Neuron (in vitro differentiated cells): ENCODE measurements around the gene LRRC34.

ENCODE experiments used
- H2AFZ ChIP-seq: one replicate; pipeline ENCODE4 v1.6.1; 2013; ENCODE audit warnings: low read depth, mild to moderate bottlenecking, inconsistent platforms, low read length, moderate library complexity
- H3K27me3 ChIP-seq: one replicate; pipeline ENCODE4 v1.6.1; 2013; ENCODE audit warnings: low read length; ENCODE audit not compliant: insufficient read depth
- H3K36me3 ChIP-seq: one replicate; pipeline ENCODE4 v1.6.1; 2013; ENCODE audit warnings: low read length; ENCODE audit not compliant: insufficient read depth
- H3K4me1 ChIP-seq: one replicate; pipeline ENCODE4 v1.6.1; 2013; ENCODE audit warnings: low read length; ENCODE audit not compliant: insufficient read depth
- H3K4me3 ChIP-seq: 2 replicates; pipeline ENCODE4 v1.5.1; 2013; ENCODE audit warnings: mild to moderate bottlenecking, low read length, moderate library complexity
- H3K9me3 ChIP-seq: one replicate; pipeline ENCODE4 v1.6.1; 2013; ENCODE audit warnings: low read length

LRRC34 gene

GRCh38 chr3:169772305-169772896 is 40.3 kb downstream of the LRRC34 start:
- Histone ChIP-seq H3K9me3 (no peaks in the 10 kb centered on the region), H3K27me3 (no peaks in the 10 kb centered on the region)

GRCh38 chr3:169771497-169772304 is 41.0 kb downstream of the LRRC34 start:
- peaks cover 16% of the 10 kb centered on the region for H3K4me1 ChIP-seq
- H3K36me3 ChIP-seq: peaks cover 12% of the 10 kb centered on the region
- peak overlapping the region; percentile 72 for H3K4me3 ChIP-seq
- H3K9me3 ChIP-seq: no peaks in the 10 kb centered on the region
- peak overlapping the region; percentile 99 for H2AFZ ChIP-seq
- H3K27me3 ChIP-seq: no peaks in the 10 kb centered on the region

More at GRCh38 chr3:169772305-169772896, 40.3 kb downstream of the LRRC34 start:
- Histone ChIP-seq H2AFZ (peak overlapping the region; percentile 99), H3K36me3 (peaks cover 13% of the 10 kb centered on the region), H3K4me3 (peak overlapping the region; percentile 72), H3K4me1 (peaks cover 16% of the 10 kb centered on the region)

- Histone ChIP-seq H3K9me3 (no peaks in the 10 kb centered on the region), H2AFZ (peak within 1 kb of the TSS; percentile 58), H3K4me1 (peaks cover 11% of the 10 kb centered on the region), H3K4me3 (peak within 1 kb of the TSS; percentile 40), H3K36me3 (no peaks in the 10 kb centered on the region), H3K27me3 (no peaks in the 10 kb centered on the region)
Observed at GRCh38 chr3:169769287-169770181, 43.2 kb downstream of the LRRC34 start, which contains the start of gene ACTRT3. Gene ACTRT3, minus strand, starts transcription at chr3:169769561. Its CDS starts 41 bp downstream, at chr3:169769520.

- Histone ChIP-seq H3K4me1 (no peaks in the 10 kb centered on the region), H3K36me3 (no peaks in the 10 kb centered on the region), H3K4me3 (peak within 1 kb of the TSS; percentile 41), H2AFZ (no peak within 1 kb of the TSS), H3K9me3 (peaks cover 6% of the 10 kb centered on the region), H3K27me3 (no peaks in the 10 kb centered on the region)
Observed at GRCh38 chr3:169764882-169765612, 47.7 kb downstream of the LRRC34 start, which contains the start of gene TERC. Gene TERC, minus strand, starts transcription at chr3:169765060.

GRCh38 chr3:169764312-169764881 is 48.3 kb downstream of the LRRC34 start:
- peaks cover 6% of the 10 kb centered on the region for H3K9me3 ChIP-seq
- no peak overlapping the region for H2AFZ ChIP-seq
- H3K4me3 ChIP-seq: peak overlapping the region; percentile 41

GRCh38 chr3:169760479-169760878 is 52.2 kb downstream of the LRRC34 start:
- Histone ChIP-seq H3K4me3 (no peak overlapping the region), H2AFZ (no peak overlapping the region), H3K4me1 (no peaks in the 10 kb centered on the region), H3K36me3 (no peaks in the 10 kb centered on the region), H3K27me3 (no peaks in the 10 kb centered on the region), H3K9me3 (peaks cover 6% of the 10 kb centered on the region)

More at GRCh38 chr3:169764312-169764881, 48.3 kb downstream of the LRRC34 start:
- H3K36me3 ChIP-seq: no peaks in the 10 kb centered on the region
- H3K4me1 ChIP-seq: no peaks in the 10 kb centered on the region
- H3K27me3 ChIP-seq: no peaks in the 10 kb centered on the region

- Histone ChIP-seq H3K27me3 (no peaks in the 10 kb centered on the region), H2AFZ (no peak overlapping the region), H3K9me3 (peaks cover 4% of the 10 kb centered on the region), H3K4me3 (no peak overlapping the region), H3K4me1 (no peaks in the 10 kb centered on the region), H3K36me3 (no peaks in the 10 kb centered on the region)
Observed at GRCh38 chr3:169759256-169759655, 53.4 kb downstream of the LRRC34 start.

- Histone ChIP-seq H3K4me3 (no peak overlapping the region), H3K9me3 (peaks cover 2% of the 10 kb centered on the region), H3K36me3 (no peaks in the 10 kb centered on the region), H3K4me1 (no peaks in the 10 kb centered on the region), H2AFZ (no peak overlapping the region), H3K27me3 (no peaks in the 10 kb centered on the region)
Observed at GRCh38 chr3:169758359-169758994, 54.2 kb downstream of the LRRC34 start.

- no peaks in the 10 kb centered on the region for H3K27me3 ChIP-seq
- no peaks in the 10 kb centered on the region for H3K4me1 ChIP-seq
- H3K36me3 ChIP-seq: no peaks in the 10 kb centered on the region
- no peak overlapping the region for H2AFZ ChIP-seq
- H3K4me3 ChIP-seq: no peak overlapping the region
- no peaks in the 10 kb centered on the region for H3K9me3 ChIP-seq
Observed at GRCh38 chr3:169755488-169755887, 57.2 kb downstream of the LRRC34 start.

GRCh38 chr3:169754711-169755110 is 58.0 kb downstream of the LRRC34 start:
- H3K4me3 ChIP-seq: no peak overlapping the region
- no peaks in the 10 kb centered on the region for H3K4me1 ChIP-seq
- no peaks in the 10 kb centered on the region for H3K9me3 ChIP-seq
- H3K36me3 ChIP-seq: no peaks in the 10 kb centered on the region
- no peak overlapping the region for H2AFZ ChIP-seq
- H3K27me3 ChIP-seq: no peaks in the 10 kb centered on the region

GRCh38 chr3:169751875-169752274 is 60.8 kb downstream of the LRRC34 start:
- Histone ChIP-seq H3K4me3 (no peak overlapping the region), H3K9me3 (no peaks in the 10 kb centered on the region), H3K27me3 (no peaks in the 10 kb centered on the region), H3K36me3 (no peaks in the 10 kb centered on the region), H3K4me1 (no peaks in the 10 kb centered on the region), H2AFZ (no peak overlapping the region)

GRCh38 chr3:169750665-169751064 is 62.0 kb downstream of the LRRC34 start:
- Histone ChIP-seq H3K4me3 (no peak overlapping the region), H2AFZ (no peak overlapping the region), H3K36me3 (no peaks in the 10 kb centered on the region), H3K27me3 (no peaks in the 10 kb centered on the region), H3K9me3 (no peaks in the 10 kb centered on the region), H3K4me1 (no peaks in the 10 kb centered on the region)
